GM12872 (cell line): ENCODE measurements around the gene GULP1.

Experiments
- CTCF ChIP-seq: IDR thresholded peaks from 3 replicates; pipeline ENCODE4 v1.5.1; 2011; ENCODE audit warnings: low read depth, mild to moderate bottlenecking, low read length, moderate library complexity; ENCODE audit not compliant: insufficient read depth

Gene GULP1

DNA sequence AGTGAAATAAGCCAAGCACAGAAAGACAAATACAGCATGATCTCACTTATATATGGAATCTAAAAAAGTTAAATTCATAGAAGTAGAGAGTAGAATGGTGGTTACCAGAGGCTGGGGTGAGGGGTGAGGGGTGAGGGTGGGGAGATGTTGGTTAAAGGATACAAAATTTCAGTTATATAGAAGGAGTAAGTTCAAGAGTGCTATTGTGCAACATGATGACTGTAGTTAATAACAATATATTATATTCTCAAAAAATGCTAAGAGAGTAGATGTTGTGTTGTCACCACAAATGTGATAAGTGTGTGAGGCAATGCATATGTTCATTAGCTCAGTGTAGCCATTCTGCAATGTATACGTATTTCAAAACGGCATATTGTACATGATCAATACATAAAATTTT lies 26.4 kb upstream of the GULP1 start:
- no peak for TF ChIP-seq CTCF

DNA sequence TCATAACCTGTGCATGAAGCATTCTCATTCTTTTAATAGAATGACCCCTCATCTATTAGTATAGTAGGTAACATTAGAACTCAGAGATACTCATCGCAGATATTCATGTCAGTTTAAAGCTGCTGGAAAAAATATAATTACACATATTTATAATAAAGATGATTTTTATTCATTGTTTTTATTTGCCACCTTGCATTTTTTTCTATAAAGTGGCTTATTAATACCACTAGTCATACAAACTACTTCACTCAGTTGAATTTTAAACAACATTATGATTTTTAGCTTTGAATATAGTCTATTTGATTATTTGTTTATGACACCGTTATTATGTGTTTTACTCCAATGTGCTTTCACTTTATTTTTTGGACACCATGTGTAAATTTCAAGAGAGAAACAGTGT lies 23.9 kb upstream of the GULP1 start:
- TF ChIP-seq CTCF = no peak

DNA sequence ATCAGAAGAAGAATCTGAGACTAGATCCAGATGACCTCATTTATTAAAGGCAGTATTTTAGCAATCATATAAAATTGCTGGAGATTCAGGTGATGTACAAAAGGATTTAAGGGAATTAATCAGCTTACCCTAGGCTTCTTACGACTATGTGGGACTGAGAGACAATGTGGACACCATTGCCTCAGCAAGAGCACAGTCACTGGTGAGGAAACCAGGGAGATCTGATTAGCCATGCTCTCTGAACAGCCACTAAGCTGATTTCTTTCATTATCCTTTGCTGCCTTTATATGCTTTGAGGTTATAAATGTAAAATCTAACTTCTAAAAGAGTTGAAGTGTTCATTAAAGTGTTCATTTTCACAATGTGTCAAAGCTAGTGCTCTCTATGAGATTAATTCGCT lies 22.7 kb upstream of the GULP1 start:
- no peak for TF ChIP-seq CTCF

GRCh38 chr2:188272121-188272520 lies 19.6 kb upstream of the GULP1 start:
- TF ChIP-seq CTCF = no peak

- TF ChIP-seq CTCF = no peak
These were observed 17.4 kb upstream of the GULP1 start for GRCh38 chr2:188274274-188274673.

GRCh38 chr2:188276255-188276654 lies 15.4 kb upstream of the GULP1 start:
- no peak for TF ChIP-seq CTCF

DNA sequence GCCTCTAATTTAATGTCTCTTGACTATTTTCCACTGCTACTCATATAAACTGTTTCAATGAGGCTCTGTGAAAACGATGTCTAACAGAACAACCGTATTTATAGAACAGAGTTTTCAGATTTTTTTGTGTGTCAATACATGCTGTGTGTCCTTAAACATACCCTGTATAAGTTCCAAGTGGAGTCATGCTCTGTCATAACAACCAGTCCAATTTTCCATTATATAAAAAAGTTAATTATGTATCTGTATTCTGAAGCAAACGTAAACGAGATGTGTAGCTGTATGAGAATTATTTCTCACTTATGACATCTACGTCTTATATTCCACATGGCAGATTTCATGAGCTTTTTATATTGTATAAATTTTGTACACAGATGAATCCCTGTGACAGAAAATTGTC lies 13.9 kb upstream of the GULP1 start:
- TF ChIP-seq CTCF = no peak

DNA sequence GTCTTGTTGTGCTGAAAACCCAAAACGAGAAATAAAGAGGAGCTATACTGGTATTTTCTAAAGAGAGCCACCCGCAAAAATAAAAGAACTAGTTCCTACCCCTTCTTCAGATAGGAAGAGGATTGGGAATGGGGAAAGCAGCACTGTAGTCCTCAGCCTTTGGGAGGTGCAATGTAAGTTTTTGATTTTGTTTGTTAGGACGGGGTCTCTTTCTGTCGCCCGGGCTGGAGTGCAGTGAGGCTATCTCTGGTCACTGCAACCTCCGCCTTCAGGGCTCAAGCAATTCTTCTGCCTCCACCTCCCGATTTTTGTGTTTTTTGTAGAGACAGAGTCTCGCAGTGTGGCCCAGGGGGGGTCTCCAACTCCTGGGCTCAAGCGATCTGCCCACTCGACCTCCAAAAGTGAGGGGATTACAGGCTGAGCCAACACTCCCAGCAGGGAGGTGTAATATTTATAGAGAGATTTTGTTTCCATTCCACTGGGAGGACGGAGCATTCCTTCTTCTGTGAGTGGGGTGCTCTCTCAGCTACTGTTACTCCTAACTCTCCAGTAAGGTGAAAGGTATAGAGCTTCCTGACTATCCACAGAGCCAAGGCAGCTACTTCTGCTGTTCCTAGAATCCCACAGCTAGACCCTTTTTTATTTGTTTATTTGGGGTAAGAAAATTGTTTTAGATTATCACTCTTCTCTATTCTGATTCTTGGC lies 13.1 kb upstream of the GULP1 start:
- TF ChIP-seq CTCF = no peak
